ENCODE measurements around the gene DNAJB9.
A peak's percentile ranks its signal among the peaks of the same experiment; 100 is the strongest.

Gene DNAJB9

GRCh38 chr7:108585843-108586242, 16.2 kb downstream of the DNAJB9 start:
- DNase-seq (ENCODE audit: low read depth): no peak
- TF ChIP-seq CTCF (conservative IDR thresholded peaks at IDR 0.05; ENCODE audit: low read depth, low read length): no peak

GRCh38 chr7:108586274-108586710, 16.6 kb downstream of the DNAJB9 start:
- H3K4me3 ChIP-seq (ENCODE audit: low read depth, low read length): no peak overlapping the region
- TF ChIP-seq CTCF (conservative IDR thresholded peaks at IDR 0.05; ENCODE audit: low read depth, low read length): no peak

More at GRCh38 chr7:108585843-108586242, 16.2 kb downstream of the DNAJB9 start:
- H3K4me3 ChIP-seq (ENCODE audit: low read depth, low read length): no peak overlapping the region

GRCh38 chr7:108589199-108589598, 19.5 kb downstream of the DNAJB9 start:
- TF ChIP-seq CTCF (conservative IDR thresholded peaks at IDR 0.05; ENCODE audit: low read depth, low read length): no peak
- no peak overlapping the region for H3K4me3 ChIP-seq (ENCODE audit: low read depth, low read length)
- no peak for DNase-seq (ENCODE audit: low read depth)

More at GRCh38 chr7:108586274-108586710, 16.6 kb downstream of the DNAJB9 start:
- DNase-seq (ENCODE audit: low read depth): no peak

- DNase-seq (ENCODE audit: low read depth): no peak
- no peak overlapping the region for H3K4me3 ChIP-seq (ENCODE audit: low read depth, low read length)
- no peak for TF ChIP-seq CTCF (conservative IDR thresholded peaks at IDR 0.05; ENCODE audit: low read depth, low read length)
These were observed 20.2 kb downstream of the DNAJB9 start for GRCh38 chr7:108589874-108590273.

- no peak overlapping the region for H3K4me3 ChIP-seq (ENCODE audit: low read depth, low read length)
- no peak for TF ChIP-seq CTCF (conservative IDR thresholded peaks at IDR 0.05; ENCODE audit: low read depth, low read length)
- DNase-seq (ENCODE audit: low read depth): no peak
These were observed 20.9 kb downstream of the DNAJB9 start for GRCh38 chr7:108590606-108591005.

- DNase-seq (ENCODE audit: low read depth): peak; percentile 60
- H3K4me3 ChIP-seq (ENCODE audit: low read depth, low read length): no peak overlapping the region
- peak; percentile 62 for TF ChIP-seq CTCF (conservative IDR thresholded peaks at IDR 0.05; ENCODE audit: low read depth, low read length)
These were observed 23.1 kb downstream of the DNAJB9 start for GRCh38 chr7:108592646-108593201.

GRCh38 chr7:108596560-108596959, 26.9 kb downstream of the DNAJB9 start:
- TF ChIP-seq CTCF (conservative IDR thresholded peaks at IDR 0.05; ENCODE audit: low read depth, low read length): no peak
- no peak overlapping the region for H3K4me3 ChIP-seq (ENCODE audit: low read depth, low read length)
- no peak for DNase-seq (ENCODE audit: low read depth)

Measured in choroid plexus epithelial cell (primary cell).